ENCODE results near the gene C19orf85.
A peak's percentile ranks its signal among the peaks of the same experiment; 100 is the strongest.

Gene C19orf85

DNA sequence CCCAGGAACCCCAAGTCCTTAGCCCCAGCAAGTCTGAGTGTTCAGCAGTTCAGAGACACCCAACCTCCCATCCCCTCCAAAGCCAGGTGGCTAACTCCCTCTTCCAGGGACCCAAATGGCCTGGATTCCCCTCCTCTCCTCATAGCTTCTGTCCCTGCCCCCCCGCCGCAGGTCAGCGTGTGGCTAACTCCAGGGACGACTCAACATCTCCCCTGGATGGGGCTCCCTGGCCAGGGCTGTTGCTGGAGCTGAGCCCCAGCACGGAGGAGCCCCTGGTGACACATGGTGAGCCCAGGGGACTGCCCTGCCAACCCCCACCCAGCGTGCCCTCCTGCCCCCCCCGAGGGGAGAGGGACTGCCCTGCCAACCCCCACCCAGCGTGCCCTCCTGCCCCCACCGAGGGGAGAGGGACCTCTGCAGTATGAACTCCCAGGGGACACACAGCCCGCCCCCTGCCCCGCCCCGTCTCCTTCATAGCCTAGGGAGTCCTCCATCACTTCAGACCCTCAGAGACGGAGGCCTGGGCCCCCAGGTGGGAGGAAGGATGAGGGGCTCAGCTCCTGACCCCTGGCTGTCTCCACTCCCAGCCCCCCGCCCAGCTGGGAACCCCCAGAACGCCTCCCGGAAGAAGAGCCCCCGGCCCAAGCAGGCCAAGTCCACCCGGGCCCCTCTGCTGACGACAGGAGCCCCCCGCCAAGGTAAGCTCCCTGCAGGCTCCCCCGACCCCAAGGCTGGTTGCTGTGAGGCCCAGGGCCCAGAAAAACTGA, 25.3 kb upstream of the C19orf85 start:
- Histone ChIP-seq H3K27me3 (ENCODE audit: control insufficient read depth in 2 of 2, insufficient read depth in 2 of 2, low read length in 2 of 2) (peaks cover 3 to 9% of the 10 kb centered on the region in 2 donors), H3K36me3 (ENCODE audit: control insufficient read depth in 2 of 2, insufficient read depth in 2 of 2, low read length in 2 of 2) (no peaks in the 10 kb centered on the region), H3K4me3 (ENCODE audit: low read length in 2 of 2) (no peak overlapping the region), H3K9ac (ENCODE audit: low read depth in 1 of 2, low read length in 2 of 2) (no peak overlapping the region), H3K9me3 (ENCODE audit: control insufficient read depth in 2 of 2, low read length in 2 of 2) (no peaks in the 10 kb centered on the region), H3K4me1 (ENCODE audit: control insufficient read depth in 2 of 2, insufficient read depth in 2 of 2, low read length in 2 of 2) (peaks cover 5 to 14% of the 10 kb centered on the region in 2 donors), H3K27ac (ENCODE audit: low read depth in 2 of 2, low read length in 2 of 2) (no peak overlapping the region)

GRCh38 chr19:55488986-55489710, 24.6 kb upstream of the C19orf85 start:
- H3K36me3 ChIP-seq (ENCODE audit: control insufficient read depth in 2 of 2, insufficient read depth in 2 of 2, low read length in 2 of 2): no peaks in the 10 kb centered on the region
- peaks cover 9 to 17% of the 10 kb centered on the region in 2 donors for H3K4me1 ChIP-seq (ENCODE audit: control insufficient read depth in 2 of 2, insufficient read depth in 2 of 2, low read length in 2 of 2)
- H3K27ac ChIP-seq (ENCODE audit: low read depth in 2 of 2, low read length in 2 of 2): no peak overlapping the region
- H3K9ac ChIP-seq (ENCODE audit: low read depth in 1 of 2, low read length in 2 of 2): no peak overlapping the region
- H3K4me3 ChIP-seq (ENCODE audit: low read length in 2 of 2): no peak overlapping the region
- peaks cover 3 to 8% of the 10 kb centered on the region in 2 donors for H3K27me3 ChIP-seq (ENCODE audit: control insufficient read depth in 2 of 2, insufficient read depth in 2 of 2, low read length in 2 of 2)
- no peaks in the 10 kb centered on the region for H3K9me3 ChIP-seq (ENCODE audit: control insufficient read depth in 2 of 2, low read length in 2 of 2)

GRCh38 chr19:55487924-55488687, 23.6 kb upstream of the C19orf85 start, which contains the start of gene SSC5D:
SSC5D (plus strand) TSS chr19:55488436; CDS start chr19:55488590, 154 bp downstream.
- peaks cover 3 to 5% of the 10 kb centered on the region in 2 donors for H3K27me3 ChIP-seq (ENCODE audit: control insufficient read depth in 2 of 2, insufficient read depth in 2 of 2, low read length in 2 of 2)
- H3K9ac ChIP-seq (ENCODE audit: low read depth in 1 of 2, low read length in 2 of 2): peak within 1 kb of the TSS; percentile 14 to 48
- H3K27ac ChIP-seq (ENCODE audit: low read depth in 2 of 2, low read length in 2 of 2): peak within 1 kb of the TSS; percentile 64 to 75
- peaks cover 9 to 20% of the 10 kb centered on the region in 2 donors for H3K4me1 ChIP-seq (ENCODE audit: control insufficient read depth in 2 of 2, insufficient read depth in 2 of 2, low read length in 2 of 2)
- H3K4me3 ChIP-seq (ENCODE audit: low read length in 2 of 2): no peak within 1 kb of the TSS
- H3K9me3 ChIP-seq (ENCODE audit: control insufficient read depth in 2 of 2, low read length in 2 of 2): no peaks in the 10 kb centered on the region
- H3K36me3 ChIP-seq (ENCODE audit: control insufficient read depth in 2 of 2, insufficient read depth in 2 of 2, low read length in 2 of 2): no peaks in the 10 kb centered on the region

GRCh38 chr19:55486971-55487923, 22.7 kb upstream of the C19orf85 start:
- Histone ChIP-seq H3K36me3 (ENCODE audit: control insufficient read depth in 2 of 2, insufficient read depth in 2 of 2, low read length in 2 of 2) (no peaks in the 10 kb centered on the region), H3K4me3 (ENCODE audit: low read length in 2 of 2) (no peak overlapping the region), H3K9ac (ENCODE audit: low read depth in 1 of 2, low read length in 2 of 2) (peak overlapping the region; percentile 14 to 23), H3K27ac (ENCODE audit: low read depth in 2 of 2, low read length in 2 of 2) (peak overlapping the region; percentile 48 to 64), H3K9me3 (ENCODE audit: control insufficient read depth in 2 of 2, low read length in 2 of 2) (no peaks in the 10 kb centered on the region), H3K4me1 (ENCODE audit: control insufficient read depth in 2 of 2, insufficient read depth in 2 of 2, low read length in 2 of 2) (peaks cover 9 to 20% of the 10 kb centered on the region in 2 donors), H3K27me3 (ENCODE audit: control insufficient read depth in 2 of 2, insufficient read depth in 2 of 2, low read length in 2 of 2) (peaks cover 3 to 5% of the 10 kb centered on the region in 2 donors)

DNA sequence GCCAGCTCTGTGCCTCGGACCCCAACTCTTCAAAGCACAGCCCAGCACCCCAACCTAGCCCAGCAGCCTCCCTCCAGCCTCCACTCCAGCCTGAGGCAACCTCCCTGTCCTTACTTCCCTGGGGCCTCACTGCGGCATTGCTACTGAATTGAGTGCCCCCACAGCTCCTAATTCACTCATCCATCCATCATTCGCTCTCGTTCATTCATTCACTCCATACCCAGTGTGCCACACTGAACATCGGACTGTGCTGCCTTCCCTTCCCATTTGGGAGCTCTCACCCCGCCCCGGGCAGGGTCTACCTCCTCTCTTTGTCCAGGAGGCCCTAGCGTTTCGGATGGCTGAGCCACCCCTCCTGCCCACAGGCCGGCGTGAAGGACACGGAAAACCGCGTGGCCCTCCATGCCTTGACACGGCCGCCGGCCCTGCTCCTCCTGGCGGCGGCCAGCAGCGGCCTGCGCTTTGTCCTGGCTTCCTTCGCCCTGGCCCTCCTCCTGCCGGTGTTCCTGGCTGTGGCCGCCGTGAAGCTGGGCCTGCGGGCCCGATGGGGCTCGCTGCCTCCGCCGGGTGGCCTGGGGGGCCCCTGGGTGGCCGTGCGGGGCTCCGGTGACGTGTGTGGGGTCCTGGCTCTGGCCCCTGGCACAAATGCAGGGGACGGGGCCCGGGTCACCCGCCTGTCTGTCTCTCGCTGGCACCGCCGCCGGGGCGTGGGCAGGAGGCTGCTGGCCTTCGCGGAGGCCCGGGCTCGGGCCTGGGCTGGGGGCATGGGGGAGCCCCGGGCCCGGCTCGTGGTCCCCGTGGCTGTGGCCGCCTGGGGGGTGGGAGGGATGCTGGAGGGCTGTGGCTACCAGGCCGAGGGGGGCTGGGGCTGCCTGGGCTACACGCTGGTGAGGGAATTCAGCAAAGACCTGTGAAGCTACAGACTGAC, 21.8 kb upstream of the C19orf85 start:
- no peaks in the 10 kb centered on the region for H3K36me3 ChIP-seq (ENCODE audit: control insufficient read depth in 2 of 2, insufficient read depth in 2 of 2, low read length in 2 of 2)
- peaks cover 0 to 4% of the 10 kb centered on the region in 2 donors for H3K27me3 ChIP-seq (ENCODE audit: control insufficient read depth in 2 of 2, insufficient read depth in 2 of 2, low read length in 2 of 2)
- no peak overlapping the region for H3K4me3 ChIP-seq (ENCODE audit: low read length in 2 of 2)
- H3K9me3 ChIP-seq (ENCODE audit: control insufficient read depth in 2 of 2, low read length in 2 of 2): no peaks in the 10 kb centered on the region
- H3K4me1 ChIP-seq (ENCODE audit: control insufficient read depth in 2 of 2, insufficient read depth in 2 of 2, low read length in 2 of 2): peaks cover 9 to 19% of the 10 kb centered on the region in 2 donors
- no peak overlapping the region for H3K9ac ChIP-seq (ENCODE audit: low read depth in 1 of 2, low read length in 2 of 2)
- H3K27ac ChIP-seq (ENCODE audit: low read depth in 2 of 2, low read length in 2 of 2): peak overlapping the region; percentile 48 to 64

DNA sequence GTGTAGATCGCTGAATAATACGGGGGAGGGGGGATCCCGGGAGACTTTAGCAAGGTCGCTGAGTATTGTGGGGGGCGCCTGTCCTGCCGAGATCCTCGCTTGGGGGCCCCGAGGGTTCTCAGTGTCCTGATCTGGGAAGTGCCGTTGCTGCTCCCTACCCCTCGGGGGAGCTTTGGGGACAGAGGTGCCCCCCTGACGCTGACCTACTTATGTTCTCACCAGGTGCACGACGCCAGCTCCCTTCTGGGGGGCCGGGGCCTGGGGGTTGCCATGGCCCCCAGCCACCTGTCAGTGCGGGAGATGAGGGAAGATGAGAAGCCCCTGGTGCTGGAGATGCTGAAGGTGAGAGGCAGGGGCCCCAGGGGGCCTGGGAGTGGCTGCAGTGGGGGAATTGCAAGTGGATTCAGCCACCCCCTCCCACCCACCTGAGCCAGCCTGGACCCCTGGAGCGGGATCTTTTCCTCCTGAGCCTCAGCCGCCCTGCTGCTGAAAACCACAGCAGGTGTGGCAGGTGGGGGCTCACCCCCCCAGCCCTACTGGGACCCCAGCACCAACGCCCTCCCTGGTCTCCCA, 21.0 kb upstream of the C19orf85 start:
- H3K9me3 ChIP-seq (ENCODE audit: control insufficient read depth in 2 of 2, low read length in 2 of 2): no peaks in the 10 kb centered on the region
- no peaks in the 10 kb centered on the region for H3K27me3 ChIP-seq (ENCODE audit: control insufficient read depth in 2 of 2, insufficient read depth in 2 of 2, low read length in 2 of 2)
- peak overlapping the region in 1 of 2 donors; percentile 33 for H3K9ac ChIP-seq (ENCODE audit: low read depth in 1 of 2, low read length in 2 of 2)
- peaks cover 9 to 17% of the 10 kb centered on the region in 2 donors for H3K4me1 ChIP-seq (ENCODE audit: control insufficient read depth in 2 of 2, insufficient read depth in 2 of 2, low read length in 2 of 2)
- peak overlapping the region; percentile 65 to 74 for H3K27ac ChIP-seq (ENCODE audit: low read depth in 2 of 2, low read length in 2 of 2)
- H3K4me3 ChIP-seq (ENCODE audit: low read length in 2 of 2): peak overlapping the region; percentile 62 to 65
- H3K36me3 ChIP-seq (ENCODE audit: control insufficient read depth in 2 of 2, insufficient read depth in 2 of 2, low read length in 2 of 2): no peaks in the 10 kb centered on the region

DNA sequence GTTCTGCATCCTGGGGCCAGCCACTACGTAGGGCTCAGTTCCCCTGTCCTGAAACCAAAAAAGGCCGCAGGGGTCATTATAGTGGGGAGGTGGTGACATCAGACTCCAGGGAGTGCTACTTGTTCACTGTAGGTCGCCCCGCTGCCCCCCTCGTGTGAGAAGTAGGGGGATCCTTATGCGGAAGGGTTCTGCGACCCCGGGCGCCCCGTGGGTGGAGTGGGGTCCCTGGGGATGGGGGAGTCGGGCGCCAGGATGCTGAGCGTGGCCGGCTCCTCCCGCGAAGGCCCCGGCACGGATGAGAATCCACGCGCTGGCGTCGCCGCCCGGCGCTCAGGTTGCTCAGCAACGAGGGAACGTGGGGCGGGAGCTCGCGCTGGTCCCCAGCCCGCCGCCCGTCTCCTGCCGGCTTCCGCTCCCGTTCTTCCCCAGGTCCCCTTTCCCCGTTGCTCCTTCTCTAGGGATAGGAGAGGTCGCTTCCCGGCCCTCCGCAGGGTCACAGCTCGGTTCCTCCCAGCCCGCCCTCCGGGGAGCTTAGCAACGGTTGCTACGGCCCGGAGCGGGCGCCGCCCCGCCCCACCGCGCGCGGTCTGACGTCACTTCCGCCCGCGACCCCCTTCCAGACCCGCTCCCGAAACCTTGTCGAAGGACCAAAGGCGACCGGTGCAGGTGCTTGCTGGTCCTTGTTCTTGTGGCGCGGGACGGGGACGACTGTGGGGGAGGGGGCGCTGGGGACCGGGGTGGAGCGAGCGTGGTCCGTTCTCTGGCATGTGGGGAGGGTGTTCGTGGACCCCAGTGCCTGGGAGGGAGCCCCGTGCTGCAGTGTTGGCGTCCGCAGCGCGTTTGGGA, 20.3 kb upstream of the C19orf85 start, which contains the start of gene NAT14:
TSS of gene NAT14 (plus strand) at position 596 of the 846 bp plus-strand sequence. CDS start 521 bp downstream, outside the sequence.
- Histone ChIP-seq H3K4me3 (ENCODE audit: low read length in 2 of 2) (peak within 1 kb of the TSS; percentile 62 to 65), H3K36me3 (ENCODE audit: control insufficient read depth in 2 of 2, insufficient read depth in 2 of 2, low read length in 2 of 2) (no peaks in the 10 kb centered on the region), H3K27ac (ENCODE audit: low read depth in 2 of 2, low read length in 2 of 2) (peak within 1 kb of the TSS; percentile 65 to 74), H3K4me1 (ENCODE audit: control insufficient read depth in 2 of 2, insufficient read depth in 2 of 2, low read length in 2 of 2) (peaks cover 9 to 17% of the 10 kb centered on the region in 2 donors), H3K9ac (ENCODE audit: low read depth in 1 of 2, low read length in 2 of 2) (peak within 1 kb of the TSS; percentile 32 to 37), H3K27me3 (ENCODE audit: control insufficient read depth in 2 of 2, insufficient read depth in 2 of 2, low read length in 2 of 2) (no peaks in the 10 kb centered on the region), H3K9me3 (ENCODE audit: control insufficient read depth in 2 of 2, low read length in 2 of 2) (no peaks in the 10 kb centered on the region)

Measured in mucosa of rectum (tissue), 2 donors.